HG03108 (cell line): ENCODE data around the gene RNF31.
"Not testable (repeated sequence)": the region's sequence is repeated elsewhere in the genome, so short reads cannot be mapped to it uniquely, and the experiment has no call there.

Experiments used
- ATAC-seq: cut with Tn5 transposase; IDR thresholded peaks from one replicate; pipeline ENCODE4 v1.9.1; 2021; ENCODE audit warnings: moderate library complexity; ENCODE audit not compliant: unreplicated experiment

RNF31 gene

DNA sequence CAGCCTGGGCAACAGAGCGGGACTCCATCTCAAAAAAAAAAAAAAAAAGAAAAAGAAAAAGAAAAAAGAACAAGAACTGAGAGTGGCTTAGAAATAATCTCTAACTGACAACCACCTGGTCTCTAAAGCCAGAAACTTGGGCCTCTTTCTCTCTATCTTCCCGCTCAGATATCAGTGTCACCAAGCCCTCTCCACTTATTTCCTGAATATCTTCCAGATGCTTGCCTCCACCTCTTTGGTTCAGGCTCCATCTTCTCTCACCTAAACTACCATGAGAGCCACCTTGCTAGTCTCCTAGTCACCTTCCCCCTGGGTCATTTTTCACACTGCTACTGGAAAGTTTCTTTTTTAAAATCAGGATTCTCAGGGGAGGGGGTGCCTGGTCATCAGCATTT is 49.8 kb downstream of the RNF31 start:
- ATAC-seq, result no peak

DNA sequence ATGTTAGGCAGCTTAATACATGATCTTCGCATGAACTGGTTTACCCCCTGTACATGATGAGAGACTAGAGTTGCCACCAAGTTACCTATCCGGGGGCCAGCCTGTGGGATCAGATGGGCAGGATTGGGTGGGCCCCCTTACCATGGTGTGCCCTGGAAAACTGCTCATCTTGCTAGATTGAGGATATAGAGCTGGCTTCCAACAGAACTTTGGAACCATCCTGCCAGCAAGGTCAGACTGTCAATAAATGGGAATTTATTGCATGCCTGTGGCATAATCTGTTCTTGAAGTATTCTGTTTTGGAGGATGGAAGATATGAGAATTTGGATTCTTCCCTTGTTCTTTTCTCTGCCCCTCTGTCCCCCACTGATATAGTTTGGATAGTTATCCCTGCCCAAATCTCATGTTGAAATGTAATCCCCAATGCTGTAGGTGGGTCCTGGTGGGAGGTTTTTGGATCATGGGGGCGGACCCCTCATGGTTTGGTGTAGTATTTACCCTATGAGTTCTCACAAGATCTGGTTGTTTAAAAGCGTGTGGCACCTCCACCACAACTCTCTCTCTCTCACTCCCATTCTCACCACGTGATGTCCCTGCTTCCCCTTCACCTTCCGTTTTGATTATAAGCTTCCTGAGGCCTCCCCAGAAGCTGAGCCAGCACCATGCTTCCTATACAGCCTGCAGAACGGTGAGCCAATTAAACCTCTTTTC is 51.7 kb downstream of the RNF31 start:
- no peak for ATAC-seq

DNA sequence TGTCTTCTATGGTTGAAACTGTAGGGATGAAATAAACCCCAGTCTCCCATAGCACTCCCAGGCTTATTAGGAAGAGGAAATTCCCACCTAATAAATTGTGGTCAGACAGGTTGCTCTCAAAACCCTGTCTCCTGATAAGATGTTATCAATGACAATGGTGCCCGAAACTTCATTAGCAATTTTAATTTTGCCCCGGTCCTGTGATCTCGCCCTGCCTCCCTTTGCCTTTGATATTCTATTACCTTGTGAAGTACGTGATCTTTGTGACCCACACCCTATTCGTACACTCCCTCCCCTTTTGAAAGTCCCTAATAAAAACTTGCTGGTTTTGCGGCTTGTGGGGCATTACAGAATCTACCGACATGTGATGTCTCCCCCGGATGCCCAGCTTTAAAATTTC is 55.2 kb downstream of the RNF31 start:
- ATAC-seq, result not testable (repeated sequence)

DNA sequence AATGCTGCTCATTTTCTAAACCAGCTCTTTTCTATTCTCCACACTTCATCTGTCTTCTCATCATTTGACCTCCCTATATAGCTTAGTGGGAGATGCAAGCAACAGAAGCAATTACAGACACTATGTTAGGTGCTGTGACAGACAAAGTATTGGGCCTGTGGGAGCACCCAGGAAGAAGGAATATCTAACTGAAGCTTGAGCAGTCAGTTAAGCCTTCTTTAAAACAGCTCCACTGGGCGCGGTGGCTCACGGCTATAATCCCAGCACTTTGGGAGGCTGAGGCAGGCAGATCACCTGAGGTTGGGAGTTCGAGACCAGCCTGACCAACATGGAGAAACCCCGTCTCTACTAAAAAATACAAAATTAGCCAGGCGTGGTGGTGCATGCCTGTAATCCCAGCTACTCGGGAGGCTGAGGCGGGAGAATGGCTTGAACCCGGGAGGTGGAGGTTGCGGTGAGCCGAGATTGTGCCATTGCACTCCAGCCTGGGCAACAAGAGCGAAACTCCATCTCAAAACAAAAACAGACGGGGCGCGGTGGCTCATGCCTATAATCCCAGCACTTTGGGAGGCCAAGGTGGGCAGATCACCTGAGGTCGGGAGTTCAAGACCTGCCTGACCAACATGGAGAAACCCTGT is 56.1 kb downstream of the RNF31 start:
- ATAC-seq, result not testable (repeated sequence)

DNA sequence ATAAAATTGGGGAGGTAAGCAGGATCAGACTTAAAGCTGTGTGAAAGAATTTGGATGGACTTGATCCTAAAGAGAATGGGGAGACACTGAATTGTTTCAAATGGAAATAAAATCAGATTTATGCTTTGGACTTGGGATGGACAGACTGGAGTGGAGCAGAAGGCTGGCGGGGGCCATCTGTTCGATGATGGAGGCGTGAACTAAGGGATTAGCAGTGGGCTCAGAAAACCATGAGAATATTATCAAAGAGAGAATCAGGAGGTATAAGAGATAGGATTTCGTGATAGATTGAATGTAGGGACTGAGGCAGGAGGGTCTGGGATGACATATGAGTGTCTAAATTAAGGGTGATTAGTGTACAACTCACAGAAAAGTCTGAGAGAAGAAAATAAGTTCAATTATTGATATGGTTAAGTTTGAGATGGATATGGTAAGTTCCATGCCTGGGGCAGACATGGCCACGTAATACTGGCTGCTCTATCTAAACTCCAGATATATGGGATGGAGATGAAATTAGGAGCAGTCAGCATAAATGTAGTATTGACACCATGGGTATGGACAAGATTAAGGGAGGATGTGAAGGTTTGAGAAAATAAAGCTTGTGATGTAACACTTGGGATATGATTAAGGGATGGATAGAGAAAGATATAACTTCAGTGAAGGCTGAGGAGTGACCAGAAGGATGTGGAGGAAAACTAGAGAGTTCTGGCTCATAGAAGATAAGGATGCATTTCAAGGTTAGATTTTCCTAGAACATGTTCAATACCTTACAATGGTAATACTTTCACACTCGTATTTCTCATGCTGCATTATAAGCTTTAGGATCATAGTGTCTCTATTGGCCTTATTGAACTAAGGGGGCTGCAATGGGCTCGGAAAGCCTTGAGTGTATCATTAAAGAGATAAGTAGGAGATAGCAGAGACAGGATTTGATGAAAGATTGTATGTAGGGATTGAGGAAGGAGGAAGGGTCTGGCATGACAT is 57.2 kb downstream of the RNF31 start:
- ATAC-seq, result no peak

DNA sequence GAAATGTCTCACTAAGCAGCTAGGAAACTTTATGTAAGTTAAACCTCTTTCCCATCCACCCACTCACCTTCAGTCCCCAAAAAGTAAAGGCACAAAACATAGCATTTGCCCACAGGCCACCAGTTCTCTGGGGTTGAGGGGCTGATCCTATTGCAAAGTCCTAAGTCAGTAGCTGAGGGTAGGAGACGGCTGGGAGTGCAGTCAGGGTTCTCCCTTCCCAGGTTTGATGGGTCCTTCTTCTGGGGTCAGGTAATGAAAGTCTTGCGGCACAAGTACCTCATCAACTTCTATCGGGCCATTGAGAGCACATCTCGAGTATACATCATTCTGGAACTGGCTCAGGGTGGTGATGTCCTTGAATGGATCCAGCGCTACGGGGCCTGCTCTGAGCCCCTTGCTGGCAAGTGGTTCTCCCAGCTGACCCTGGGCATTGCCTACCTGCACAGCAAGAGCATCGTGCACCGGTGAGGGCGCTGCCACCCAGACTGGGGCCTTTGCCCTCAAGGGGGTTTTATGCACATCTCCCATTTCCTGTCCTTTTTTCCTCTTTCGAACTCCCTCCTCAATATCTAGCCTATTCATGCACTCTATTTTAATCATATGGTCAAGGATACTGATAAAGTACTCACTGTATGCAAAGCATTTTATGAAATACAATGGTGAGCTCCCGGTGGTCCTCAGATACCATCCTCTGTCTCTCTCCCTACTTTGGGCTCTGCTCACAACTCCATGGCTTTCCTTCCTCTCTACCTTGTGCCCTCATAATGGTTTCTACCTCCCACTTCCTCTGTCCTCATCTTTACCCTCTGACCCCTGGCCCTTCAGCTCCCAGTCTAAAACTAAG is 59.2 kb downstream of the RNF31 start:
- ATAC-seq, result no peak

DNA sequence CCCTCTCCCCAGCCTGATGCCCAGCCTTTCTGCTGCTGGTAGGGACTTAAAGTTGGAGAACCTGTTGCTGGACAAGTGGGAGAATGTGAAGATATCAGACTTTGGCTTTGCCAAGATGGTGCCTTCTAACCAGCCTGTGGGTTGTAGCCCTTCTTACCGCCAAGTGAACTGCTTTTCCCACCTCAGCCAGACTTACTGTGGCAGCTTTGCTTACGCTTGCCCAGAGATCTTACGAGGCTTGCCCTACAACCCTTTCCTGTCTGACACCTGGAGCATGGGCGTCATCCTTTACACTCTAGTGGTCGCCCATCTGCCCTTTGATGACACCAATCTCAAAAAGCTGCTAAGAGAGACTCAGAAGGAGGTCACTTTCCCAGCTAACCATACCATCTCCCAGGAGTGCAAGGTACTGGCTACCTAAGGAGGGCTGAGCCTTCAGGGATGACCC is 59.8 kb downstream of the RNF31 start:
- ATAC-seq, result no peak

DNA sequence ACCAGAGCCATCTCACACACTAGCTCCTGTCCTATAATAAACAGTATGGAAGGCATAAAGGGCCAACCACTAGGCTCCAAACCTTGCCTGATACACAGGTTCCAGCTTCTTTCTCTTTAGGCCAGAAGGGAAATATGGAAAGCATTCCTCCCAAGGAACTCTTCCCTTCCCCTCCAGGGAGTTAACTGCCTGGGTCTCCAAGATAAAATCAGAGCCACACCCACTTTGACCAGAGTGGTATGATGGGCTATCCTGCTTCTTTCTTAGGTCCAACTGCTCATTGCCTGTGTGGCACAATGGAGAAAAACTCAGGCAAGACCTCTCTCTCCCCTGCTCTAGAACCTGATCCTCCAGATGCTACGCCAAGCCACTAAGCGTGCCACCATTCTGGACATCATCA is 60.3 kb downstream of the RNF31 start:
- ATAC-seq, result no peak
